Psoas muscle (tissue), 8 donors: ENCODE measurements around the gene CALCOCO2. TPM values are rescaled to one million over a fixed set of nuclear protein-coding genes. Genes with fewer than 3 reads are reported as not detected.
"Not testable (repeated sequence)": the region's sequence is repeated elsewhere in the genome, so short reads cannot be mapped to it uniquely, and the experiment has no call there.

Experiments
- ATAC-seq, 4 donors: fragments of 200-7000 bp; cut with Tn5 transposase; one replicate each; pipeline ENCODE4 v1.9.1; 2020; ENCODE audit warnings: moderate library complexity in 3 of 4, mild to moderate bottlenecking in 2 of 4
- DNase-seq, 2 donors: peaks; one replicate each; pipeline ENCODE4 v3.0.0-alpha.2; 2020
- H3K27ac ChIP-seq: fragments of 200-600 bp; one replicate; pipeline ENCODE4 v1.8.0; 2022
- H3K27me3 ChIP-seq, 3 donors: fragments of 200-600 bp in 1 of 3; one replicate each; pipeline versions ENCODE4 v1.6.1 to v1.8.0; 2013 to 2022; ENCODE audit warnings: low read length in 2 of 3, mild to moderate bottlenecking in 2 of 3, moderate library complexity in 1 of 3; ENCODE audit not compliant: insufficient read depth in 3 of 3
- H3K36me3 ChIP-seq, 2 donors: fragments of 200-600 bp in 1 of 2; one replicate each; pipeline versions ENCODE4 v1.6.1 to v1.8.0; 2013 to 2022; ENCODE audit warnings: low read depth in 1 of 2, mild to moderate bottlenecking in 1 of 2, moderate library complexity in 1 of 2; ENCODE audit not compliant: insufficient read depth in 1 of 2
- H3K4me1 ChIP-seq: fragments of 200-600 bp; one replicate; pipeline ENCODE4 v1.8.0; 2022
- H3K4me3 ChIP-seq: fragments of 200-600 bp; one replicate; pipeline ENCODE4 v1.8.0; 2022; ENCODE audit warnings: mild to moderate bottlenecking
- H3K9me3 ChIP-seq: fragments of 200-600 bp; one replicate; pipeline ENCODE4 v1.8.0; 2022
- CTCF ChIP-seq: fragments of 200-600 bp; IDR thresholded peaks from one replicate; pipeline ENCODE4 v1.8.0; 2022; ENCODE audit warnings: antibody characterized with exemption
- WGBS, 3 donors: extraction: QIAGEN DNeasy Blood & Tissue Kit; methylation state at CpG; one replicate each; pipeline versions ENCODE4 v1.1.6 to v1.1.7; 2013; 5-methylcytosine and 5-hydroxymethylcytosine counted together
- intact Hi-C, 2 donors: fragments of 100-400 bp; cut with DNase I; formaldehyde crosslinking; loops; one replicate each; pipeline versions ENCODE4 v1.11.0 to v1.14.2; 2022
- polyA plus RNA-seq, 3 donors: library from polyadenylated mRNA; stranded (reverse); fragments of 200-250 nt; gene quantifications; one replicate each; pipeline ENCODE4 v1.2.3, GENCODE V29; 2013
- total RNA-seq, 4 donors: library from RNA; stranded (reverse); fragmentation: NEBNext Ultra II Directional in 2 of 4; extraction: Animal tissue kit (Norgen Biotek cat#: 25700) in 2 of 4; gene quantifications; one replicate each; pipeline versions ENCODE4 v1.2.1 to v1.2.4, GENCODE V29; 2021 to 2023
- donor health status: healthy with polysubstance abuse.
- donor health status: DM: no; HTN: no; CAD: no; lungs with moderate emphysema.
- donor health status: Bipolar disorder and iron deficiency.
- donor health status: healthy.
- donor health status: DM: yes; HTN: yes; CAD: no.
- donor health status: DM: no; HTN: no; CAD: no.
- donor health status: DM: no; HTN: no; CAD: no.
- donor health status: DM: yes; HTN: yes; CAD: no.

The CALCOCO2 gene
- total and polyA plus RNA-seq, 7 donors: 87.2 to 212 (median 172) TPM

GRCh38 chr17:48871551-48872351 lies 40.9 kb downstream of the CALCOCO2 start:
- peak in 1 of 2 donors; percentile 65 for DNase-seq
- H3K4me1 ChIP-seq: peaks cover 5% of the 10 kb centered on the region
- peak overlapping the region; percentile 23 for H3K27ac ChIP-seq
- WGBS, 3 donors: 39 to 43% (median 42%) methylated on average over 11 of the region's 11 CpGs
- no peak overlapping the region for H3K4me3 ChIP-seq
- peak in 3 of 4 donors; percentile 47 to 56 (median 54) for ATAC-seq
- H3K9me3 ChIP-seq: no peaks in the 10 kb centered on the region
- intact Hi-C loops: no loop called here
- H3K27me3 ChIP-seq: no peaks in the 10 kb centered on the region
- H3K36me3 ChIP-seq: peaks cover 0 to 4% of the 10 kb centered on the region in 2 donors
- no peak for TF ChIP-seq CTCF

- DNase-seq, ATAC-seq, H3K36me3 ChIP-seq, H3K4me1 ChIP-seq, intact Hi-C loops, H3K27me3 ChIP-seq, H3K9me3 ChIP-seq, H3K4me3 ChIP-seq: not testable (repeated sequence)
- WGBS, 3 donors: 66 to 88% (median 77%) methylated on average over 3 of the region's 3 CpGs
- peak overlapping the region; percentile 23 for H3K27ac ChIP-seq
Observed at GRCh38 chr17:48872409-48872808, 41.6 kb downstream of the CALCOCO2 start.

GRCh38 chr17:48873209-48873608 lies 42.4 kb downstream of the CALCOCO2 start:
- Histone ChIP-seq H3K36me3 (no peaks in the 10 kb centered on the region), H3K4me1 (peaks cover 5% of the 10 kb centered on the region), H3K27me3 (no peaks in the 10 kb centered on the region), H3K4me3 (no peak overlapping the region), H3K27ac (peak overlapping the region; percentile 3), H3K9me3 (no peaks in the 10 kb centered on the region)
- no peak for DNase-seq
- no peak for TF ChIP-seq CTCF
- ATAC-seq: peak in 2 of 4 donors; percentile 34 to 36
- intact Hi-C loops: no loop called here
- 27 to 38% (median 31%) methylated on average over 1 of the region's 1 CpG for WGBS, 3 donors

GRCh38 chr17:48873696-48874443 lies 43.0 kb downstream of the CALCOCO2 start:
- ATAC-seq (no peak), DNase-seq (no peak)
- H3K4me1 ChIP-seq: peaks cover 5% of the 10 kb centered on the region
- no peaks in the 10 kb centered on the region for H3K36me3 ChIP-seq
- WGBS, 3 donors: 54 to 60% (median 59%) methylated on average over 5 of the region's 5 CpGs
- no peak for TF ChIP-seq CTCF
- H3K27me3 ChIP-seq: no peaks in the 10 kb centered on the region
- H3K27ac ChIP-seq: no peak overlapping the region
- intact Hi-C loops: no loop called here
- H3K4me3 ChIP-seq: no peak overlapping the region
- no peaks in the 10 kb centered on the region for H3K9me3 ChIP-seq
